K562 (cell line): ENCODE results near the gene ADARB2. TPM values are rescaled to one million over a fixed set of nuclear protein-coding genes. Genes with fewer than 3 reads are reported as not detected.

Experiments
- ATAC-seq: fragments of 200-7000 bp; cut with Tn5 transposase; 3 replicates; pipeline ENCODE4 v1.9.1; 2020; ENCODE audit warnings: moderate library complexity
- BruUV-seq: library from RNA; stranded (reverse); fragments of 400-500 nt; replicated peaks from 2 replicates; lab custom pipeline; 2021; lab: Mats Ljungman, UMichigan
- CTCF ChIA-PET: fragments of 300-600 bp; formaldehyde crosslinking; extraction: SDS; loops from one replicate; lab custom pipeline; 2021; ENCODE audit warnings: low intra/inter-chr PET ratio; lab: Yijun Ruan, JAX
- POLR2A ChIA-PET: fragments of 300-600, 350-650 bp; sonication (Branson Sonifier 250); formaldehyde crosslinking; extraction: SDS; loops from one replicate; lab custom pipeline; 2021; ENCODE audit warnings: antibody characterized with exemption, inconsistent platforms; lab: Yijun Ruan, JAX
- DNase-seq, 4 experiments: peaks; one replicate each; pipeline versions ENCODE4 v3.0.0 to v3.0.0-alpha.2; 2011 to 2018; ENCODE audit warnings: low spot score in 3 of 4, mixed read lengths in 3 of 4; ENCODE audit errors: extremely low read depth in 1 of 4
- FAIRE-seq: peaks from 2 replicates; lab custom pipeline; 2011; peaks lifted over from hg19 to GRCh38; lab: Jason Lieb, UNC
- H2AFZ ChIP-seq: 2 replicates; pipeline ENCODE4 v1.6.0; 2011; ENCODE audit warnings: low read depth, low read length, control low read depth, inconsistent platforms
- H3K27ac ChIP-seq: fragments of 200-600 bp; 3 replicates; pipeline ENCODE4 v1.8.0; 2011; ENCODE audit warnings: low read depth, mild to moderate bottlenecking, control low read depth, inconsistent platforms, low read length, moderate library complexity, mixed read lengths; ENCODE audit errors: extremely low read depth
- H3K27me3 ChIP-seq, 2 experiments: fragments of 300-600 bp in 1 of 2; 2 replicates in 1 of 2; 3 replicates in 1 of 2; pipeline versions ENCODE4 v1.6.0 to v1.8.0; 2011; ENCODE audit warnings: inconsistent platforms in 2 of 2, low read length in 2 of 2, mild to moderate bottlenecking in 1 of 2, mixed read lengths in 1 of 2, moderate library complexity in 1 of 2; ENCODE audit not compliant: control insufficient read depth in 2 of 2, insufficient read depth in 2 of 2
- H3K36me3 ChIP-seq: fragments of 300-600 bp; 3 replicates; pipeline ENCODE4 v1.8.0; 2011; ENCODE audit warnings: mild to moderate bottlenecking, low read length, inconsistent platforms; ENCODE audit not compliant: control insufficient read depth, insufficient read depth
- H3K4me1 ChIP-seq, 2 experiments: fragments of 200-600 bp in 1 of 2; replicated peaks in 1 of 2; 2 replicates in 1 of 2; 3 replicates in 1 of 2; pipeline versions ENCODE4 v1.5.1 to v1.8.0; 2011; ENCODE audit warnings: inconsistent platforms in 2 of 2, low read length in 2 of 2, mild to moderate bottlenecking in 1 of 2, mixed read lengths in 1 of 2, moderate library complexity in 1 of 2; ENCODE audit not compliant: control insufficient read depth in 2 of 2, insufficient read depth in 2 of 2
- H3K4me2 ChIP-seq: 2 replicates; pipeline ENCODE4 v1.6.1; 2011; ENCODE audit warnings: low read length, control low read depth, inconsistent platforms, mixed read lengths; ENCODE audit not compliant: insufficient read depth
- H3K4me3 ChIP-seq: fragments of 200-600 bp; sonication (generic), shearing (Covaris generic); 2 replicates; pipeline ENCODE4 v1.5.1; 2016; ENCODE audit warnings: control low read depth, inconsistent platforms
- H3K79me2 ChIP-seq: fragments of 200-600 bp; 3 replicates; pipeline ENCODE4 v1.8.0; 2011; ENCODE audit warnings: low read length, inconsistent platforms; ENCODE audit not compliant: control insufficient read depth, insufficient read depth
- H3K9ac ChIP-seq, 2 experiments: 2 replicates each; pipeline versions ENCODE4 v1.6.0 to v1.6.1; 2011; ENCODE audit warnings: low read depth in 2 of 2, low read length in 2 of 2, control low read depth in 1 of 2, inconsistent platforms in 1 of 2, mild to moderate bottlenecking in 1 of 2, mixed read lengths in 1 of 2; ENCODE audit not compliant: insufficient read depth in 1 of 2
- H3K9me1 ChIP-seq: one replicate; pipeline ENCODE4 v1.6.0; 2011; ENCODE audit warnings: inconsistent platforms, mild to moderate bottlenecking, low read length, moderate library complexity; ENCODE audit not compliant: control insufficient read depth, insufficient read depth
- H3K9me3 ChIP-seq: replicated peaks from 2 replicates; pipeline ENCODE4 v1.5.1; 2011; ENCODE audit warnings: low read depth, low read length, inconsistent platforms; ENCODE audit not compliant: control insufficient read depth, insufficient read depth
- H4K20me1 ChIP-seq: replicated peaks from 2 replicates; pipeline ENCODE4 v1.6.1; 2011; ENCODE audit warnings: low read length, inconsistent platforms, mixed read lengths; ENCODE audit not compliant: control insufficient read depth, insufficient read depth
- HNRNPL ChIP-seq: fragments of 200-400 bp; formaldehyde crosslinking; IDR thresholded peaks from 2 replicates; pipeline ENCODE4 v1.6.1; 2017; ENCODE audit warnings: low read depth, mild to moderate bottlenecking, low read length
- MAFK ChIP-seq: IDR thresholded peaks from 2 replicates; pipeline ENCODE4 v1.6.1; 2011; ENCODE audit warnings: low read length, improper control_type of control experiment
- MYC ChIP-seq, 2 experiments: fragments of 250-450 bp in 1 of 2; sonication (Bioruptor Pico) in 1 of 2; IDR thresholded peaks; 2 replicates each; pipeline versions ENCODE4 v1.5.1 to v1.6.1; 2012 to 2021; ENCODE audit warnings: low read depth in 2 of 2, borderline replicate concordance in 1 of 2, improper control_type of control experiment in 1 of 2, low read length in 1 of 2, mild to moderate bottlenecking in 1 of 2, moderate library complexity in 1 of 2
- RBFOX2 ChIP-seq: fragments of 200-400 bp; formaldehyde crosslinking; IDR thresholded peaks from 2 replicates; pipeline ENCODE4 v1.6.1; 2017; ENCODE audit warnings: low read depth, mild to moderate bottlenecking, low read length, moderate library complexity
- SRSF7 ChIP-seq: fragments of 200-400 bp; formaldehyde crosslinking; optimal IDR thresholded peaks from 2 replicates; pipeline ENCODE3; 2017; ENCODE audit warnings: mild to moderate bottlenecking, low read depth, low read length
- ZBED1 ChIP-seq: IDR thresholded peaks from 2 replicates; pipeline ENCODE4 v1.6.1; 2014
- ZKSCAN1 ChIP-seq: fragments of 150-350 bp; IDR thresholded peaks from 2 replicates; pipeline ENCODE4 v1.6.1; 2016; ENCODE audit warnings: low read depth, low read length
- ZNF551 ChIP-seq: fragments of 250-450 bp; sonication (Bioruptor Pico); IDR thresholded peaks from 2 replicates; pipeline ENCODE4 v1.5.0; 2021; ENCODE audit warnings: mild to moderate bottlenecking, moderate library complexity
- WGBS: fragments of 100-300 bp; shearing (Covaris generic); methylation state at CpG from one replicate; pipeline ENCODE4 v1.1.6; 2016; ENCODE audit warnings: low coverage, mixed read lengths; ENCODE audit not compliant: insufficient coverage; ENCODE audit errors: missing lambda C conversion rate; 5-methylcytosine and 5-hydroxymethylcytosine counted together
- in situ Hi-C: fragments of 300-500 bp; cut with MboI; formaldehyde crosslinking; loops from 4 replicates; pipeline ENCODE4 v1.15.0; 2018; ENCODE audit warnings: inconsistent platforms, mixed read lengths
- intact Hi-C: fragments of 100-400 bp; cut with micrococcal nuclease; formaldehyde crosslinking; loops from 2 replicates; pipeline ENCODE4 v1.14.2; 2022
- polyA plus RNA-seq, 8 experiments: library from polyadenylated mRNA; depleted of rRNA in 4 of 8; stranded (reverse) in 5 of 8; unstranded in 3 of 8; fragments of >200 nt; fragmentation: Nextera tagmentation in 2 of 8; fragmentation: Illumina TruSeq in 1 of 8; extraction: Ambion mirVana in 2 of 8; extraction: Trizol in 1 of 8; gene quantifications; 2 replicates each; pipeline versions ENCODE4 v1.2.1 to v1.2.3, GENCODE V29; 2011 to 2014; ENCODE audit warnings: inconsistent platforms in 1 of 8, missing spikeins in 1 of 8
- total RNA-seq, 7 experiments: library from RNA; depleted of rRNA in 6 of 7; stranded (reverse); fragments of >200 nt in 6 of 7; fragmentation: Illumina TruSeq in 2 of 7; extraction: Trizol in 2 of 7; gene quantifications; 2 replicates each; pipeline versions ENCODE4 v1.2.1 to v1.2.3, GENCODE V29; 2011 to 2021; ENCODE audit warnings: low replicate concordance in 1 of 7
- TF ChIP-seq, protein P1 (sequence below): sonication (generic); IDR thresholded peaks from 2 replicates; pipeline ENCODE4 v1.6.1; 2016

Gene ADARB2
- total and polyA plus RNA-seq, 9 of the 15 experiments (the other 6 are each of a cell fraction or from before 2014, with no cell fraction given) = not detected

DNA sequence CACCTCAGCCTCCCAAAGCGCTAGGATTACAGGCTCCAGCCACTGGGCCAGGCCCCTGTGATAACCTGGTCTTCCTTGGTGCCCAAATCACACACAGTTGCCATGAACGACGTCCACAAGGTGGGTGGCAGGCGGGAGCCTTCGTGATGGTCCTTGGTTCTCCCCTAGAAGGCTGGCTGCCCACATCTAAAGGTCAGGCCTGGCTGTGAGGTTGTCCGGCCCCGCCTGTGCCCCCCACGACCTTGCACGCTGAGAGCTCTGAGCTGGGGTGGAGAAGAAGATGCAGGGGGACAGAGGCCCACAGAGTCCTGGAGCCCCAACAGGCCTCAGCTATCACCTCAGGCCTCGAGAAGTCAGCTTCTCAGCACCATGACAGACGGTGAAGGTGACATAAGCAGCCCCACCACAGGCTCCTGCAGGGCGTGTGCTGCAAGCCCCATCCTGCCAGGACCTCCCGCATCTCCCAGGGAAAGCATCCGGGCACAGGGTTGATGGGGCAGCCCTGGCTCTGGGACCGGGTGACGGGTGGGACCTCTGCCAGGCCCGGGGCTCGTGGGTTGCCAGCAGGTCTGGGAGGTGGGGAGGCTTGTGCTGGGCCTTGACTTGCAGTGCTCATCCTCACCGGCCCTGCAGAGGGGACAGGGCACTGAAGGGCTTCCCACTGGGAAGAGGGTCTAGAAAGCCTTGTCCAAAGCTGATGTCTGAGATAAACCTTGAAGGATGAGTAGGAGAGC, 463.8 kb downstream of the ADARB2 start:
- no peak overlapping the region for H3K4me3 ChIP-seq
- under 1% methylated on average over 19 of the region's 19 CpGs for WGBS
- FAIRE-seq (no peak), ATAC-seq (no peak), DNase-seq (no peak)
- in situ Hi-C loops (no loop called here), intact Hi-C loops (no loop called here)
- peaks cover 13 to 51% of the 10 kb centered on the region in 2 experiments; a peak in 3 of 5 replicates for H3K27me3 ChIP-seq
- no peak overlapping the region for H2AFZ ChIP-seq
- H3K9me3 ChIP-seq = no peaks in the 10 kb centered on the region
- no peaks in the 10 kb centered on the region for H3K79me2 ChIP-seq
- H3K4me2 ChIP-seq = no peak overlapping the region
- H3K36me3 ChIP-seq = no peaks in the 10 kb centered on the region
- CTCF ChIA-PET = no interaction called here
- no TSS peak for BruUV-seq
- no peak overlapping the region for H3K27ac ChIP-seq
- H3K9me1 ChIP-seq = no peaks in the 10 kb centered on the region
- H4K20me1 ChIP-seq = peaks cover 9% of the 10 kb centered on the region; the same call in 1 of the 2 replicates
- H3K4me1 ChIP-seq = no peaks in the 10 kb centered on the region
- POLR2A ChIA-PET = interaction anchor here (0.6 kb wide), 1 partner anchor 41 kb away, joined by 4 read pairs; no protein-coding TSS in a partner anchor
- no peak for TF ChIP-seq ZKSCAN1
- no peak for TF ChIP-seq MYC (IDR thresholded peaks at IDR 0.05; ENCODE audit: low read depth, low read length)
- no peak for TF ChIP-seq MYC (CRISPR knock-in tag; IDR thresholded peaks at IDR 0.05; ENCODE audit: borderline replicate concordance, low read depth)
- TF ChIP-seq MAFK = no peak
- TF ChIP-seq SRSF7 = no peak
- no peak overlapping the region for H3K9ac ChIP-seq

DNA sequence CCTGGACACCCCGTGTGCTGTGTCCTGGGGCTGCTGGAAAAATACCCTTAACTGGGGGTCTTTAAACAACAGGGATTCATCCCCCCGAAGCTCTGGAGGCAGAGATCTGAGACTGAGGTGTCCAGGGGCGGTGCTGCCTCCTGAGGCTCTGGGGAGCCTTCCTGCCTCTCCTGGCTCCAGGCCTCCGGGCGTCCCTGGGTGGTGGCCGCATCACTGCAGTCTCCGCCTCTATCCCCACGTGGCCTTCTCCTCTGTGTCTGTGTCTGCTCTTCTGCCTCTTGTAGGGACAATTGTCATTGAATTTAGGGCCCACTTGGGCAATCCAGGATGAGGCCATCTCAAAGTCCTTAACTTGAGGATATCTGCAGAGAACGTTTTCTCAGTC, 464.6 kb downstream of the ADARB2 start:
- H3K27me3 ChIP-seq = peaks cover 13 to 51% of the 10 kb centered on the region in 2 experiments; a peak in 3 of 5 replicates
- H3K36me3 ChIP-seq = no peaks in the 10 kb centered on the region
- FAIRE-seq (no peak), DNase-seq (no peak), ATAC-seq (peak; percentile 48; the same call in 2 of the 3 replicates)
- in situ Hi-C loops (no loop called here), intact Hi-C loops (no loop called here)
- H3K27ac ChIP-seq = no peak overlapping the region
- H3K9me3 ChIP-seq = no peaks in the 10 kb centered on the region
- no peak overlapping the region for H3K4me3 ChIP-seq
- ChIA-PET CTCF (no interaction called here), POLR2A (no interaction called here)
- BruUV-seq = no TSS peak
- H3K9ac ChIP-seq = no peak overlapping the region
- peaks cover 9% of the 10 kb centered on the region; the same call in 1 of the 2 replicates for H4K20me1 ChIP-seq
- no peaks in the 10 kb centered on the region for H3K79me2 ChIP-seq
- no peaks in the 10 kb centered on the region for H3K4me1 ChIP-seq
- 2% methylated on average over 9 of the region's 9 CpGs for WGBS
- TF ChIP-seq ZBED1 (no peak), HNRNPL (no peak), ZNF551 (CRISPR knock-in tag) (no peak), RBFOX2 (no peak)
- TF ChIP-seq, protein P1, sequence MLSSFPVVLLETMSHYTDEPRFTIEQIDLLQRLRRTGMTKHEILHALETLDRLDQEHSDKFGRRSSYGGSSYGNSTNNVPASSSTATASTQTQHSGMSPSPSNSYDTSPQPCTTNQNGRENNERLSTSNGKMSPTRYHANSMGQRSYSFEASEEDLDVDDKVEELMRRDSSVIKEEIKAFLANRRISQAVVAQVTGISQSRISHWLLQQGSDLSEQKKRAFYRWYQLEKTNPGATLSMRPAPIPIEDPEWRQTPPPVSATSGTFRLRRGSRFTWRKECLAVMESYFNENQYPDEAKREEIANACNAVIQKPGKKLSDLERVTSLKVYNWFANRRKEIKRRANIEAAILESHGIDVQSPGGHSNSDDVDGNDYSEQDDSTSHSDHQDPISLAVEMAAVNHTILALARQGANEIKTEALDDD = no peak
- H3K9me1 ChIP-seq = no peaks in the 10 kb centered on the region
- no peak overlapping the region for H2AFZ ChIP-seq
- no peak overlapping the region for H3K4me2 ChIP-seq
